ENCODE data around the gene ITIH4. TPM values are rescaled to one million over a fixed set of nuclear protein-coding genes. Genes with fewer than 3 reads are reported as not detected.
A peak's percentile ranks its signal among the peaks of the same experiment; 100 is the strongest.

ITIH4 gene
- total RNA-seq, 1 donor from 2014 or later = 6.3 TPM

- no peak for DNase-seq (ENCODE audit: low read depth, low spot score)
- Mint-ChIP-seq H3K27ac (ENCODE audit: unreplicated experiment) (no peak overlapping the region), H3K27me3 (ENCODE audit: low read depth) (no peaks in the 10 kb centered on the region), H3K4me1 (peaks cover 7% of the 10 kb centered on the region), H3K4me3 (no peak overlapping the region), H3K9me3 (peaks cover 3% of the 10 kb centered on the region), H3K36me3 (ENCODE audit: low read depth) (peaks cover 3% of the 10 kb centered on the region)
- TF ChIP-seq CTCF (conservative IDR thresholded peaks at IDR 0.05) = no peak
Measured at GRCh38 chr3:52857864-52858263, 27.4 kb upstream of the ITIH4 start.

GRCh38 chr3:52857133-52857532 lies 26.7 kb upstream of the ITIH4 start:
- H3K27me3 Mint-ChIP-seq (ENCODE audit: low read depth) = no peaks in the 10 kb centered on the region
- no peak for DNase-seq (ENCODE audit: low read depth, low spot score)
- peaks cover 15% of the 10 kb centered on the region for H3K4me1 Mint-ChIP-seq
- no peak for TF ChIP-seq CTCF (conservative IDR thresholded peaks at IDR 0.05)
- H3K4me3 Mint-ChIP-seq = no peak overlapping the region
- no peaks in the 10 kb centered on the region for H3K36me3 Mint-ChIP-seq (ENCODE audit: low read depth)
- no peaks in the 10 kb centered on the region for H3K9me3 Mint-ChIP-seq
- peak overlapping the region; percentile 44 for H3K27ac Mint-ChIP-seq (ENCODE audit: unreplicated experiment)

- no peak for DNase-seq (ENCODE audit: low read depth, low spot score)
- H3K4me3 Mint-ChIP-seq = no peak overlapping the region
- TF ChIP-seq CTCF (conservative IDR thresholded peaks at IDR 0.05) = no peak
- peaks cover 19% of the 10 kb centered on the region for H3K4me1 Mint-ChIP-seq
- no peaks in the 10 kb centered on the region for H3K27me3 Mint-ChIP-seq (ENCODE audit: low read depth)
- no peak overlapping the region for H3K27ac Mint-ChIP-seq (ENCODE audit: unreplicated experiment)
- no peaks in the 10 kb centered on the region for H3K9me3 Mint-ChIP-seq
- H3K36me3 Mint-ChIP-seq (ENCODE audit: low read depth) = peaks cover 3% of the 10 kb centered on the region
Measured at GRCh38 chr3:52856666-52857065, 26.2 kb upstream of the ITIH4 start.

- TF ChIP-seq CTCF (conservative IDR thresholded peaks at IDR 0.05) = no peak
- DNase-seq (ENCODE audit: low read depth, low spot score) = no peak
- H3K9me3 Mint-ChIP-seq = no peaks in the 10 kb centered on the region
- H3K36me3 Mint-ChIP-seq (ENCODE audit: low read depth) = peaks cover 3% of the 10 kb centered on the region
- H3K4me1 Mint-ChIP-seq = peaks cover 25% of the 10 kb centered on the region
- no peaks in the 10 kb centered on the region for H3K27me3 Mint-ChIP-seq (ENCODE audit: low read depth)
- H3K4me3 Mint-ChIP-seq = no peak overlapping the region
- H3K27ac Mint-ChIP-seq (ENCODE audit: unreplicated experiment) = no peak overlapping the region
Measured at GRCh38 chr3:52854013-52854412, 23.5 kb upstream of the ITIH4 start.

GRCh38 chr3:52852419-52852818 lies 21.9 kb upstream of the ITIH4 start:
- Mint-ChIP-seq H3K36me3 (ENCODE audit: low read depth) (peaks cover 3% of the 10 kb centered on the region), H3K27ac (ENCODE audit: unreplicated experiment) (no peak overlapping the region), H3K4me3 (no peak overlapping the region), H3K27me3 (ENCODE audit: low read depth) (no peaks in the 10 kb centered on the region), H3K9me3 (no peaks in the 10 kb centered on the region), H3K4me1 (peaks cover 25% of the 10 kb centered on the region)
- DNase-seq (ENCODE audit: low read depth, low spot score) = no peak
- TF ChIP-seq CTCF (conservative IDR thresholded peaks at IDR 0.05) = no peak

- Mint-ChIP-seq H3K4me3 (no peak overlapping the region), H3K9me3 (no peaks in the 10 kb centered on the region), H3K27ac (ENCODE audit: unreplicated experiment) (no peak overlapping the region), H3K4me1 (peaks cover 25% of the 10 kb centered on the region), H3K36me3 (ENCODE audit: low read depth) (peaks cover 3% of the 10 kb centered on the region), H3K27me3 (ENCODE audit: low read depth) (no peaks in the 10 kb centered on the region)
- peak; percentile 79 for TF ChIP-seq CTCF (conservative IDR thresholded peaks at IDR 0.05)
- peak; percentile 53 for DNase-seq (ENCODE audit: low read depth, low spot score)
Measured at GRCh38 chr3:52851348-52851747, 20.9 kb upstream of the ITIH4 start.

Measured in neural crest cell (in vitro differentiated cells).